GM19099 (cell line): ENCODE data around the gene IZUMO3.

Experiments
- POLR2A ChIP-seq: IDR thresholded peaks from 3 replicates; pipeline ENCODE4 v1.6.1; 2011; ENCODE audit warnings: low read depth; ENCODE audit not compliant: insufficient read length; ENCODE audit errors: extremely low read depth

Gene IZUMO3

GRCh38 chr9:24502206-24502937 lies 43.3 kb downstream of the IZUMO3 start:
- TF ChIP-seq POLR2A: no peak

- no peak for TF ChIP-seq POLR2A
These were observed 44.9 kb downstream of the IZUMO3 start for GRCh38 chr9:24500761-24501160.

- TF ChIP-seq POLR2A: no peak
These were observed 47.1 kb downstream of the IZUMO3 start for GRCh38 chr9:24498632-24499031.

GRCh38 chr9:24497671-24498070 lies 48.0 kb downstream of the IZUMO3 start:
- TF ChIP-seq POLR2A: no peak
